IMR-90 (cell line): ENCODE results near the gene DZIP1L. TPM values are rescaled to one million over a fixed set of nuclear protein-coding genes. Genes with fewer than 3 reads are reported as not detected.

ENCODE experiments used
- ATAC-seq: fragments of 200-7000 bp; cut with Tn5 transposase; 2 replicates; pipeline ENCODE4 v1.9.1; 2020; ENCODE audit warnings: low read depth, mild to moderate bottlenecking, moderate library complexity
- BruUV-seq: library from RNA; stranded (reverse); fragments of 400-500 nt; replicated peaks from 2 replicates; lab custom pipeline; 2021; lab: Mats Ljungman, UMichigan
- CTCF ChIA-PET: fragments of 300-600 bp; formaldehyde crosslinking; extraction: SDS; loops from one replicate; lab custom pipeline; 2021; ENCODE audit warnings: antibody characterized with exemption; lab: Yijun Ruan, JAX
- POLR2A ChIA-PET: fragments of 300-600 bp; sonication (Branson Sonifier 250); formaldehyde crosslinking; loops from one replicate; lab custom pipeline; 2022; ENCODE audit warnings: antibody characterized with exemption; ENCODE audit not compliant: unreplicated experiment; lab: Charles Lee
- DNase-seq: peaks from one replicate; pipeline ENCODE4 v3.0.0; 2013
- H2AFZ ChIP-seq: replicated peaks from 2 replicates; pipeline ENCODE3; 2013; ENCODE audit warnings: low read length, mild to moderate bottlenecking; ENCODE audit not compliant: poor library complexity
- H2AK5ac ChIP-seq: 2 replicates; pipeline ENCODE4 v1.6.1; 2013; ENCODE audit warnings: low read depth, low read length, inconsistent platforms
- H2AK9ac ChIP-seq: replicated peaks from 2 replicates; pipeline ENCODE3; 2013; ENCODE audit warnings: mild to moderate bottlenecking, low read depth, low read length, moderate library complexity; ENCODE audit not compliant: poor library complexity
- H2BK120ac ChIP-seq: 2 replicates; pipeline ENCODE4 v1.6.1; 2013; ENCODE audit warnings: low read depth, low read length, inconsistent platforms
- H2BK15ac ChIP-seq: 3 replicates; pipeline ENCODE4 v1.6.1; 2013; ENCODE audit warnings: low read depth, low read length, inconsistent platforms
- H2BK20ac ChIP-seq: 2 replicates; pipeline ENCODE4 v1.6.1; 2013; ENCODE audit warnings: low read depth, mild to moderate bottlenecking, inconsistent platforms, low read length, moderate library complexity
- H2BK5ac ChIP-seq: 2 replicates; pipeline ENCODE4 v1.6.1; 2013; ENCODE audit warnings: mild to moderate bottlenecking, low read depth, low read length, inconsistent platforms; ENCODE audit not compliant: poor library complexity, severe bottlenecking
- H3K14ac ChIP-seq: replicated peaks from 2 replicates; pipeline ENCODE4 v1.6.1; 2013; ENCODE audit warnings: low read depth, low read length, inconsistent platforms
- H3K18ac ChIP-seq: 2 replicates; pipeline ENCODE4 v1.6.1; 2013; ENCODE audit warnings: low read depth, low read length, control low read depth
- H3K23ac ChIP-seq: 2 replicates; pipeline ENCODE4 v1.6.1; 2013; ENCODE audit warnings: low read depth, low read length, inconsistent platforms
- H3K27ac ChIP-seq: 2 replicates; pipeline ENCODE4 v1.5.1; 2013; ENCODE audit warnings: mild to moderate bottlenecking, control low read depth, low read length; ENCODE audit not compliant: insufficient read depth
- H3K27me3 ChIP-seq: 2 replicates; pipeline ENCODE4 v1.6.1; 2013; ENCODE audit warnings: low read length; ENCODE audit not compliant: control insufficient read depth, insufficient read depth
- H3K36me3 ChIP-seq: 2 replicates; pipeline ENCODE4 v1.6.1; 2013; ENCODE audit warnings: low read length, mixed read lengths; ENCODE audit not compliant: control insufficient read depth, insufficient read depth
- H3K4ac ChIP-seq: 2 replicates; pipeline ENCODE4 v1.6.1; 2013; ENCODE audit warnings: low read depth, low read length, inconsistent platforms
- H3K4me1 ChIP-seq: 2 replicates; pipeline ENCODE4 v1.6.1; 2013; ENCODE audit warnings: low read length, mixed read lengths; ENCODE audit not compliant: control insufficient read depth, insufficient read depth
- H3K4me2 ChIP-seq: 2 replicates; pipeline ENCODE4 v1.6.1; 2013; ENCODE audit warnings: low read depth, mild to moderate bottlenecking, control low read depth, low read length, moderate library complexity
- H3K4me3 ChIP-seq: 2 replicates; pipeline ENCODE4 v1.5.1; 2013; ENCODE audit warnings: low read depth, mild to moderate bottlenecking, control low read depth, low read length, moderate library complexity; ENCODE audit not compliant: insufficient read depth
- H3K56ac ChIP-seq: 2 replicates; pipeline ENCODE4 v1.6.1; 2013; ENCODE audit warnings: low read length, inconsistent platforms; ENCODE audit not compliant: insufficient read depth; ENCODE audit errors: extremely low read depth
- H3K79me1 ChIP-seq, 2 experiments: 2 replicates each; pipeline ENCODE4 v1.6.1; 2013; ENCODE audit warnings: low read length in 2 of 2, inconsistent platforms in 1 of 2, low read depth in 1 of 2
- H3K9ac ChIP-seq: 2 replicates; pipeline ENCODE4 v1.6.1; 2013; ENCODE audit warnings: low read depth, low read length, control low read depth
- H3K9me1 ChIP-seq: 2 replicates; pipeline ENCODE4 v1.6.1; 2013; ENCODE audit warnings: low read length, inconsistent platforms; ENCODE audit not compliant: insufficient read depth
- H3K9me3 ChIP-seq: 2 replicates; pipeline ENCODE4 v1.6.1; 2013; ENCODE audit warnings: low read length; ENCODE audit not compliant: control insufficient read depth, insufficient read depth
- H4K20me1 ChIP-seq: 2 replicates; pipeline ENCODE4 v1.6.1; 2013; ENCODE audit warnings: low read length, inconsistent platforms; ENCODE audit not compliant: insufficient read depth
- H4K5ac ChIP-seq: 2 replicates; pipeline ENCODE4 v1.6.1; 2013; ENCODE audit warnings: mild to moderate bottlenecking, low read depth, low read length, control low read depth
- H4K8ac ChIP-seq, 2 experiments: 2 replicates each; pipeline ENCODE4 v1.6.1; 2013; ENCODE audit warnings: low read depth in 2 of 2, low read length in 2 of 2, control low read depth in 1 of 2, inconsistent platforms in 1 of 2
- H4K91ac ChIP-seq: 2 replicates; pipeline ENCODE4 v1.6.1; 2013; ENCODE audit warnings: low read depth, low read length, inconsistent platforms; ENCODE audit not compliant: insufficient read depth
- MAFK ChIP-seq: IDR thresholded peaks from 2 replicates; pipeline ENCODE4 v1.6.1; 2012; ENCODE audit warnings: low read depth, low read length, improper control_type of control experiment
- RFX5 ChIP-seq: IDR thresholded peaks from 2 replicates; pipeline ENCODE4 v1.8.0; 2012; ENCODE audit warnings: low read depth, mild to moderate bottlenecking, low read length, moderate library complexity
- WGBS, 2 experiments: methylation state at CpG; one replicate each; pipeline versions ENCODE4 v1.1.5 to v1.1.7; 2013; ENCODE audit warnings: missing lambda C conversion rate in 2 of 2; ENCODE audit not compliant: insufficient read length in 1 of 2; ENCODE audit errors: extremely low coverage in 2 of 2; 5-methylcytosine and 5-hydroxymethylcytosine counted together
- dilution Hi-C: fragments of 300-500 bp; cut with HindIII; formaldehyde crosslinking; loops from one replicate; pipeline ENCODE4 v1.14.3; 2018; ENCODE audit warnings: low sequenced_read_pairs; ENCODE audit not compliant: unreplicated experiment
- in situ Hi-C: fragments of 300-500 bp; cut with MboI; formaldehyde crosslinking; loops from 3 replicates; pipeline ENCODE4 v1.14.3; 2019; ENCODE audit warnings: low sequenced_read_pairs, inconsistent platforms, mixed read lengths
- intact Hi-C: fragments of 100-400 bp; cut with micrococcal nuclease; formaldehyde crosslinking; loops from 2 replicates; pipeline ENCODE4 v1.10.0; 2022
- polyA plus RNA-seq, 3 experiments: library from polyadenylated mRNA; depleted of rRNA; stranded (reverse); fragments of >200 nt; gene quantifications; 2 replicates each; pipeline ENCODE4 v1.2.3, GENCODE V29; 2012; ENCODE audit warnings: low replicate concordance in 1 of 3
- total RNA-seq: library from RNA; depleted of rRNA; stranded (reverse); fragments of >200 nt; gene quantifications from 2 replicates; pipeline ENCODE4 v1.2.3, GENCODE V29; 2012
- TF ChIP-seq, protein P1 (sequence below): fragments of 150-350 bp; IDR thresholded peaks from 2 replicates; pipeline ENCODE4 v1.6.1; 2017; ENCODE audit warnings: mild to moderate bottlenecking, antibody characterized with exemption, low read length, low read depth

DZIP1L gene
- total and polyA plus RNA-seq, 2 of the 4 experiments (the other 2 are of a cell fraction) = 12.9 to 14.7 TPM

DNA sequence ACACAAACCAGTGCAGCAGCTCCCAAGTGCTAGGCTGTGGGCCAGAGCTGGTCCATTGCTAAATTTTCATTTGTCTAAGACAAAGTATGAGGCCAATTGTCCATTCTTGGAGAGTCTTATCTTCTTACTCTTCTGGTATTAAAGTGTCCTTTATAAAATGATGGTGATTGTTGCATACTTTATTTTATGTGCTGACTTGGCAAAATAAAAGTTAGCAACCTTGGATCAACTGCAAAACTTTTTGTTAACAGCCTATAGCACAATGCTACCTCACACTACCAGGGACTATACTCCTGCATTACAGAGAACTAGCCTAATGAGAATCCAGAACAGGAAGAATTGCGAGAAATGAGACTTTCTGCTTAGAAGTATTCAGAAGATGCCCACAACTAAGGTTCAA, 61.4 kb downstream of the DZIP1L start:
- intact Hi-C loops = loop anchor here (10.0 kb wide), 1 partner anchor 259 kb away; no protein-coding TSS in a partner anchor
- no peak overlapping the region for H3K23ac ChIP-seq
- H3K18ac ChIP-seq = no peak overlapping the region
- BruUV-seq = no TSS peak
- ChIA-PET POLR2A (no interaction called here), CTCF (interaction anchor here (2.0 kb wide), 1 partner anchor 8 kb away, joined by 13 read pairs; no protein-coding TSS in a partner anchor)
- no peak overlapping the region for H4K5ac ChIP-seq
- no peak overlapping the region for H4K8ac ChIP-seq
- no peak overlapping the region for H2BK20ac ChIP-seq
- no peak for DNase-seq
- in situ Hi-C loops = no loop called here
- H3K9ac ChIP-seq = no peak overlapping the region
- no CpG with 5 or more reads among the region's 1 CpG for WGBS, 2 experiments
- H3K9me3 ChIP-seq = no peaks in the 10 kb centered on the region
- H2AK5ac ChIP-seq = no peak overlapping the region
- H3K27ac ChIP-seq = no peak overlapping the region
- no peak for ATAC-seq
- peaks cover 5% of the 10 kb centered on the region for H3K4me1 ChIP-seq
- no peak overlapping the region for H2BK15ac ChIP-seq
- no peak overlapping the region for H3K14ac ChIP-seq
- no peaks in the 10 kb centered on the region for H3K27me3 ChIP-seq
- H2BK120ac ChIP-seq = no peak overlapping the region
- no peaks in the 10 kb centered on the region; the same call in 1 of the 2 replicates for H4K20me1 ChIP-seq
- H3K4me2 ChIP-seq = no peak overlapping the region
- no peaks in the 10 kb centered on the region; the same call in 1 of the 2 replicates for H3K36me3 ChIP-seq
- H3K4ac ChIP-seq = no peak overlapping the region
- dilution Hi-C loops = no loop called here
- no peak overlapping the region for H2AK9ac ChIP-seq
- 0 out of 4 replicates have a peak, but pooled peaks cover 0 to under 1% of the 10 kb centered on the region in 2 experiments for H3K79me1 ChIP-seq
- no peak overlapping the region for H4K91ac ChIP-seq
- no peak overlapping the region for H3K56ac ChIP-seq
- H2AFZ ChIP-seq = no peak overlapping the region
- no peak overlapping the region for H2BK5ac ChIP-seq
- TF ChIP-seq, protein P1, sequence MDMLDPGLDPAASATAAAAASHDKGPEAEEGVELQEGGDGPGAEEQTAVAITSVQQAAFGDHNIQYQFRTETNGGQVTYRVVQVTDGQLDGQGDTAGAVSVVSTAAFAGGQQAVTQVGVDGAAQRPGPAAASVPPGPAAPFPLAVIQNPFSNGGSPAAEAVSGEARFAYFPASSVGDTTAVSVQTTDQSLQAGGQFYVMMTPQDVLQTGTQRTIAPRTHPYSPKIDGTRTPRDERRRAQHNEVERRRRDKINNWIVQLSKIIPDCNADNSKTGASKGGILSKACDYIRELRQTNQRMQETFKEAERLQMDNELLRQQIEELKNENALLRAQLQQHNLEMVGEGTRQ = no peak
- no peak for TF ChIP-seq RFX5
- TF ChIP-seq MAFK = peak; percentile 98
- H3K9me1 ChIP-seq = peaks cover 3% of the 10 kb centered on the region; the same call in 1 of the 2 replicates
- no peak overlapping the region for H3K4me3 ChIP-seq
